C4-2B (cell line): ENCODE data around the gene HGS.
A peak's percentile ranks its signal among the peaks of the same experiment; 100 is the strongest.

Experiments
- H3K27ac ChIP-seq: fragments of 450-650 bp; 2 replicates; pipeline ENCODE4 v1.5.1; 2017
- CTCF ChIP-seq: fragments of 450-650 bp; conservative IDR thresholded peaks from 2 replicates; pipeline ENCODE4 v1.5.1; 2017; ENCODE audit warnings: mild to moderate bottlenecking
- ZFX ChIP-seq: fragments of 450-650 bp; IDR thresholded peaks from 2 replicates; pipeline ENCODE4 v1.6.1; 2017

Gene HGS

GRCh38 chr17:81727324-81728031, 43.7 kb downstream of the HGS start:
- peak overlapping the region; percentile 83 for H3K27ac ChIP-seq
- no peak for TF ChIP-seq CTCF
- TF ChIP-seq ZFX, result no peak

- TF ChIP-seq ZFX (no peak), CTCF (peak; percentile 97)
- H3K27ac ChIP-seq, result no peak overlapping the region
Measured at GRCh38 chr17:81733507-81734404, 49.9 kb downstream of the HGS start.

- H3K27ac ChIP-seq, result no peak overlapping the region
- TF ChIP-seq ZFX (no peak), CTCF (no peak)
Measured at GRCh38 chr17:81734405-81735263, 50.8 kb downstream of the HGS start.

- no peak overlapping the region for H3K27ac ChIP-seq
- no peak for TF ChIP-seq CTCF
- TF ChIP-seq ZFX, result no peak
Measured at GRCh38 chr17:81735264-81736102, 51.7 kb downstream of the HGS start.

- no peak overlapping the region for H3K27ac ChIP-seq
- no peak for TF ChIP-seq CTCF
- TF ChIP-seq ZFX, result no peak
Measured at GRCh38 chr17:81737947-81738800, 54.4 kb downstream of the HGS start.
